ENCODE results near the gene PPARA. TPM values are rescaled to one million over a fixed set of nuclear protein-coding genes. Genes with fewer than 3 reads are reported as not detected.

Gene PPARA
- total RNA-seq, 1 donor from 2014 or later, result 101 TPM

DNA sequence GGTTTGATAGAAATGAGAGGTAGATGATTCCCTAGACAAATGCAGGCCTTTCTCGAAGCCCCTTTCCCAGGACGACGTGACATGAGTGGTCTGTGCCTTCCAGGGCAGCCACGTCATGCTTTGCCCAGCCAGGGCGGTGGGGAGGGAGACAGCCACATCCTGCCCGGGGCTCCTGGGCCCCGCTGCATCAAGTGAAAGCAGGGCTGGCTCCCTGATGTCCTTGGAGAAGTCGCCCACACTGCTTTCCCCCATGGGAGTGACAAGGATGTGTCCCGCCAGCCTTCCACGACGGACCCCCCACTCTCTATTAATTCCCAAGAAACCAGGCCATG, 13.2 kb downstream of the PPARA start:
- intact Hi-C loops (cut with micrococcal nuclease), result no loop called here
- Histone ChIP-seq H3K36me3 (peaks cover 13% of the 10 kb centered on the region), H3K9me3 (replicated peaks) (no peaks in the 10 kb centered on the region), H3K4me1 (peaks cover 12% of the 10 kb centered on the region), H3K4me3 (no peak overlapping the region), H3K27me3 (ENCODE audit: low read depth) (no peaks in the 10 kb centered on the region), H3K27ac (replicated peaks) (peak overlapping the region; percentile 56)
- TF ChIP-seq, protein P1, sequence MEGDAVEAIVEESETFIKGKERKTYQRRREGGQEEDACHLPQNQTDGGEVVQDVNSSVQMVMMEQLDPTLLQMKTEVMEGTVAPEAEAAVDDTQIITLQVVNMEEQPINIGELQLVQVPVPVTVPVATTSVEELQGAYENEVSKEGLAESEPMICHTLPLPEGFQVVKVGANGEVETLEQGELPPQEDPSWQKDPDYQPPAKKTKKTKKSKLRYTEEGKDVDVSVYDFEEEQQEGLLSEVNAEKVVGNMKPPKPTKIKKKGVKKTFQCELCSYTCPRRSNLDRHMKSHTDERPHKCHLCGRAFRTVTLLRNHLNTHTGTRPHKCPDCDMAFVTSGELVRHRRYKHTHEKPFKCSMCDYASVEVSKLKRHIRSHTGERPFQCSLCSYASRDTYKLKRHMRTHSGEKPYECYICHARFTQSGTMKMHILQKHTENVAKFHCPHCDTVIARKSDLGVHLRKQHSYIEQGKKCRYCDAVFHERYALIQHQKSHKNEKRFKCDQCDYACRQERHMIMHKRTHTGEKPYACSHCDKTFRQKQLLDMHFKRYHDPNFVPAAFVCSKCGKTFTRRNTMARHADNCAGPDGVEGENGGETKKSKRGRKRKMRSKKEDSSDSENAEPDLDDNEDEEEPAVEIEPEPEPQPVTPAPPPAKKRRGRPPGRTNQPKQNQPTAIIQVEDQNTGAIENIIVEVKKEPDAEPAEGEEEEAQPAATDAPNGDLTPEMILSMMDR (IDR thresholded peaks at IDR 0.05; ENCODE audit: borderline replicate concordance), result no peak
- no peak for DNase-seq

DNA sequence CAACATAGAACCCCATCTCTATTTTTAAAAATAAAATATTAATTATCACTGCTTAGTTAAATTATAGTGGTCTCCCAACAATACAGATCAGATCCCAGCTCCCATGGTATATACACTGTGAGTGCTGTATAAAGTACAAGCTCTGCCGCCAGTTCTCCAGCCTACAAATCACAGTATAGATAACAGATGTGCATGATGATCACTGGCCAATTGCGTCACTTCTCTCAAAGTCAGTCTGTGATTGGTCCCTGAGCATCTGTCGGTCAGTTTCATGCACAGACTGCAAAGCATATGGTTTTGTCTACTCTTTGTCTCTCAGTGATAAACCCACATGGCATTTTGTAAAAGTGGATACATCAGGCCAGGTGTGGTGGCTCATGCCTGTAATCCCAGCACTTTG, 15.7 kb downstream of the PPARA start:
- no peak overlapping the region for H3K27ac ChIP-seq (replicated peaks)
- H3K9me3 ChIP-seq (replicated peaks), result peaks cover 11% of the 10 kb centered on the region
- H3K27me3 ChIP-seq (ENCODE audit: low read depth), result no peaks in the 10 kb centered on the region
- intact Hi-C loops (cut with micrococcal nuclease), result no loop called here
- peaks cover 10% of the 10 kb centered on the region for H3K36me3 ChIP-seq
- TF ChIP-seq, protein P1 (IDR thresholded peaks at IDR 0.05; ENCODE audit: borderline replicate concordance), result no peak
- peaks cover 17% of the 10 kb centered on the region for H3K4me1 ChIP-seq
- no peak for DNase-seq
- no peak overlapping the region for H3K4me3 ChIP-seq

DNA sequence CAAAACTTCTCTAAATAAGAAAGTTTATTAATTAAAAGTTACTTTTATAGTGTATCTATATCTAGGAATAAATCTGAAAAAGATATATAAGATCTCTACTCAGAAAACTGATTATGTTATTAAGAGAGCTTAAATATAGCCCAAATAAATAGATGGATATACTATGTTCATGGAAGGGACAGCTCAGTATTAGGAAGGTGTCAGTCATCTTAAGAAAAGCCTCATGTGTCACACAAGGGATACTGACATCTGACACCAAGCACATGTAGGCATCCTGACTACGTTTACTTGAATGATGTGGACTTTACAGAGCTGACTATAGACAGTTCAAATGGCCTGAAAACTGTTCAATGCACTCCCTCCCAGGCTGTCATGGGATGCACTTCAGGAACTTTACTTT, 19.3 kb downstream of the PPARA start:
- Histone ChIP-seq H3K27ac (replicated peaks) (no peak overlapping the region), H3K4me3 (no peak overlapping the region), H3K27me3 (ENCODE audit: low read depth) (no peaks in the 10 kb centered on the region), H3K9me3 (replicated peaks) (peaks cover 11% of the 10 kb centered on the region), H3K4me1 (peaks cover 36% of the 10 kb centered on the region), H3K36me3 (peaks cover 8% of the 10 kb centered on the region)
- TF ChIP-seq, protein P1 (IDR thresholded peaks at IDR 0.05; ENCODE audit: borderline replicate concordance), result no peak
- intact Hi-C loops (cut with micrococcal nuclease), result no loop called here
- DNase-seq, result no peak

DNA sequence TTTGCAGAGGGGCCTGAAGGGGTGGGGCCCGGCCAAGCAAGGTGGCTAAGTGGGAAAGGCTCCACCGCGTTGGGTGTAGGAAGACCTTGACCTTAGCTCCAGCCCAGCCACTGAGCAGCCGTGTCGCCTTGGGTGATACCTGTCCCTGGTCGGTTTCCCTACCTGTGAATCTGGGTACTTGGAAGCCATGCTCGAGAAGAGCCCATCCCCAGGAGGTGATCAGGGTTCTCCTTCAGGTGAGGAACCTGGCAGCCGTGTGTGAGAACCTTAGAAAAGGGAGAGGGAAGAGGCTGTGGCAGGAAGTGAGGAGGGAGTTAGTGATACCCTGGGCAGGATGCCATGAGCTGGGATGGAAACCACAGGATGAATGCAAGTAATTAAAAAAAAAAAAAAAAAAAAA, 21.6 kb downstream of the PPARA start:
- TF ChIP-seq, protein P1 (IDR thresholded peaks at IDR 0.05; ENCODE audit: borderline replicate concordance), result no peak
- H3K4me1 ChIP-seq, result peaks cover 36% of the 10 kb centered on the region
- peaks cover 10% of the 10 kb centered on the region for H3K36me3 ChIP-seq
- peak overlapping the region; percentile 4 for H3K4me3 ChIP-seq
- H3K9me3 ChIP-seq (replicated peaks), result peaks cover 11% of the 10 kb centered on the region
- H3K27ac ChIP-seq (replicated peaks), result peak overlapping the region; percentile 82
- intact Hi-C loops (cut with micrococcal nuclease), result no loop called here
- no peak for DNase-seq
- H3K27me3 ChIP-seq (ENCODE audit: low read depth), result no peaks in the 10 kb centered on the region

DNA sequence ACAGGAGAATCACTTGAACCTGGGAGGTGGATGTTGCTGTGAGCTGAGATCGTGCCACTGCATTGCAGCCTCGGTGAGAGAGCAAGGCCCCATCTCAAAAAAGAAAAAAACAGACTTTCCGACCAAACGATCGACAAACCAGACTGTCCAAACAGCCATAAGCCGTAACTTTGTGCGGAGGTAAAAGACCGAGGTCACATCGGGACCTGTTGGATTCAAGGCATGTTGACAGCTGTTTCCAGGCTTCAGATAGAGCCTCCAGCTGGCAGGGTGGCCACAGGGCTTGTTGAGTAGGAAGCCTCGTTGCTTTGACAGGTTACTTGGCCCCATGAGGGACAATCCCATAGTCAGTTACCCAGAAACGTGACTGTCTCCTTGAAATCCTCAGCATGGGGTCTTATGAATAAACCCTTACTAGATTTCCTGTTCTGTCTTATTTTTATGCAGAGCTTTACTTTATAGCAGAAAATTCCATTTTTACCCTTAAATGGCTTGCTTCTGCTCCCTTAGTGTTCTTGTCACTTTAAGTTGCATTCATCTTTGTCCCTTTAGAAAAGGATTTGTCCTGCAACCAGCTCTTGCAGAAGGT, 22.3 kb downstream of the PPARA start:
- TF ChIP-seq, protein P1 (IDR thresholded peaks at IDR 0.05; ENCODE audit: borderline replicate concordance), result no peak
- Histone ChIP-seq H3K4me1 (peaks cover 36% of the 10 kb centered on the region), H3K36me3 (peaks cover 17% of the 10 kb centered on the region), H3K4me3 (peak overlapping the region; percentile 4), H3K9me3 (replicated peaks) (peaks cover 11% of the 10 kb centered on the region), H3K27me3 (ENCODE audit: low read depth) (no peaks in the 10 kb centered on the region), H3K27ac (replicated peaks) (peak overlapping the region; percentile 82)
- intact Hi-C loops (cut with micrococcal nuclease), result no loop called here
- DNase-seq, result peak; percentile 45

Data from left ventricle myocardium inferior (tissue), 1 donor.